BJ (cell line): ENCODE measurements around the gene SCD5. TPM values are rescaled to one million over a fixed set of nuclear protein-coding genes. Genes with fewer than 3 reads are reported as not detected.

Experiments
- CTCF ChIA-PET: fragments of 350-600 bp; formaldehyde crosslinking; extraction: SDS; loops from one replicate; lab custom pipeline; 2021; ENCODE audit warnings: antibody characterized with exemption, inconsistent platforms; lab: Yijun Ruan, JAX
- POLR2A ChIA-PET: fragments of 300-600 bp; sonication (Branson Sonifier 250); formaldehyde crosslinking; extraction: SDS; loops from one replicate; lab custom pipeline; 2021; ENCODE audit warnings: antibody characterized with exemption; lab: Charles Lee
- DNase-seq: peaks from one replicate; pipeline ENCODE4 v3.0.0-alpha.2; 2011; ENCODE audit warnings: low read depth
- H3K27me3 ChIP-seq: 2 replicates; pipeline ENCODE4 v1.6.0; 2011; ENCODE audit warnings: low read length; ENCODE audit not compliant: control insufficient read depth, insufficient read depth
- H3K36me3 ChIP-seq: 2 replicates; pipeline ENCODE4 v1.5.1; 2011; ENCODE audit warnings: low read length; ENCODE audit not compliant: control insufficient read depth, insufficient read depth
- H3K4me3 ChIP-seq: 2 replicates; pipeline ENCODE4 v1.5.1; 2011; ENCODE audit warnings: low read depth, mild to moderate bottlenecking, control low read depth, low read length
- polyA plus RNA-seq: library from polyadenylated mRNA; depleted of rRNA; stranded (reverse); fragments of >200 nt; gene quantifications from 2 replicates; pipeline ENCODE4 v1.2.3, GENCODE V29; 2011
- TF ChIP-seq, protein P1 (sequence below): IDR thresholded peaks from 2 replicates; pipeline ENCODE4 v1.5.1; 2011; ENCODE audit warnings: low read depth, mild to moderate bottlenecking, control low read depth, inconsistent platforms, low read length, moderate library complexity; ENCODE audit not compliant: insufficient read depth

The SCD5 gene
- polyA plus RNA-seq, 1 experiment, result 32.5 TPM

GRCh38 chr4:82779032-82779431 lies 19.6 kb downstream of the SCD5 start:
- no peak for DNase-seq
- H3K36me3 ChIP-seq, result no peaks in the 10 kb centered on the region
- ChIA-PET POLR2A (no interaction called here), CTCF (no interaction called here)
- H3K4me3 ChIP-seq, result no peak overlapping the region
- no peaks in the 10 kb centered on the region for H3K27me3 ChIP-seq
- TF ChIP-seq, protein P1, sequence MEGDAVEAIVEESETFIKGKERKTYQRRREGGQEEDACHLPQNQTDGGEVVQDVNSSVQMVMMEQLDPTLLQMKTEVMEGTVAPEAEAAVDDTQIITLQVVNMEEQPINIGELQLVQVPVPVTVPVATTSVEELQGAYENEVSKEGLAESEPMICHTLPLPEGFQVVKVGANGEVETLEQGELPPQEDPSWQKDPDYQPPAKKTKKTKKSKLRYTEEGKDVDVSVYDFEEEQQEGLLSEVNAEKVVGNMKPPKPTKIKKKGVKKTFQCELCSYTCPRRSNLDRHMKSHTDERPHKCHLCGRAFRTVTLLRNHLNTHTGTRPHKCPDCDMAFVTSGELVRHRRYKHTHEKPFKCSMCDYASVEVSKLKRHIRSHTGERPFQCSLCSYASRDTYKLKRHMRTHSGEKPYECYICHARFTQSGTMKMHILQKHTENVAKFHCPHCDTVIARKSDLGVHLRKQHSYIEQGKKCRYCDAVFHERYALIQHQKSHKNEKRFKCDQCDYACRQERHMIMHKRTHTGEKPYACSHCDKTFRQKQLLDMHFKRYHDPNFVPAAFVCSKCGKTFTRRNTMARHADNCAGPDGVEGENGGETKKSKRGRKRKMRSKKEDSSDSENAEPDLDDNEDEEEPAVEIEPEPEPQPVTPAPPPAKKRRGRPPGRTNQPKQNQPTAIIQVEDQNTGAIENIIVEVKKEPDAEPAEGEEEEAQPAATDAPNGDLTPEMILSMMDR, result no peak

DNA sequence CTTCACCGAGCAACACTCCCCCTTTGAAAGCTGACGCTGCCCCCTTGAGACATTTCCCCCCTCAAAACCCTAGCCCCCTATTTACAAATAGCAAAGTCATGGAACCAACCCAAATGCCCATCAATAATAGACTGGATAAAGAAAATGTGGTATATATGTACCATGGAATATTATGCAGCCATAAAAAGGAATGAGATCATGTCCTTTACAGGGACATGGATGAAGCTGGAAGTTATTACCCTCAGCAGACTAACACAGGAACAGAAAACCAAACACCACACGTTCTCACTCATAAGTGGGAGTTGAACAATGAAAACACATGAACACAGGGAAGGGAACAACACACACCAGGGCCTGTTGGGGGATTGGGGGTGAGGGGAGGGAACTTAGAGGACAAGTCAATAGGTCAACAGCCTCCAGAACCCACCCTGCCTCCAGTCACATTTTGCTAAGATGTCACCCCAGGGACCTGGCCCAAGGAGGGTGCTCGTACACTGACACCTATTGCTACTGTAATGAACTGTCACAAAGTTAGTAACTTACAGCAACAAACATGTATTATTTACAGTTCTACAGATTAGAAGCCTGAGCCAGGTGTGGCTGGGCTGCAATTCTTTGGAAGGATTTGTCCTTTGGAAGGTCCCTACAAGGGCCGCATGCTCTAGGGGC lies 20.6 kb downstream of the SCD5 start:
- Histone ChIP-seq H3K36me3 (no peaks in the 10 kb centered on the region), H3K27me3 (no peaks in the 10 kb centered on the region), H3K4me3 (no peak overlapping the region)
- ChIA-PET CTCF (interaction anchor here (0.6 to 1.4 kb wide), 2 partner anchors 9 to 11 kb away, joined by 3 read pairs; no protein-coding TSS in a partner anchor), POLR2A (no interaction called here)
- TF ChIP-seq, protein P1, result no peak
- DNase-seq, result no peak

GRCh38 chr4:82776925-82777542 lies 21.6 kb downstream of the SCD5 start:
- Histone ChIP-seq H3K27me3 (no peaks in the 10 kb centered on the region), H3K4me3 (no peak overlapping the region), H3K36me3 (no peaks in the 10 kb centered on the region)
- TF ChIP-seq, protein P1, result no peak
- DNase-seq, result no peak
- ChIA-PET POLR2A (no interaction called here), CTCF (interaction anchor here (0.6 to 1.4 kb wide), 2 partner anchors 9 to 12 kb away, joined by 3 read pairs; no protein-coding TSS in a partner anchor)

DNA sequence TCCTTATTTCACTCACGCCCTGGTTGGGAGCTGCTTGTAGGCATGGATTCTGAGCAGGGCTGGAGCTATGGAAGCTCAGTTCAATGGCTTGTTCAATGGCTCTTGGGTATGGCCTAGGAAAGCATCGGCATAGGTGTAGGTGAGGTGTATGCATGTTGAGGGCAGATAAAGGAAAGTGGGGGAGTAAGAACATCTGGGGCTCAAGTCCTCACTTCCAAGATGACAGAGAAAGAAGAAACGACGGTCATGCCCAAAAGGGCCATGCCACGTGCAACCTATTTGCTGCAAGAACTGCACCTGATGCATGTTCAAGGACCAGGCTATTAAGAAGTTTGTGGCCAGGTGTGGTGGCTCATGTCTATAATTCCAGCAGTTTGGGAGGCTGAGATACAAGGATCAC lies 23.4 kb downstream of the SCD5 start:
- POLR2A ChIA-PET, result interaction anchor here (0.5 kb wide), 1 partner anchor 52 kb away, joined by 4 read pairs; no protein-coding TSS in a partner anchor
- no peaks in the 10 kb centered on the region for H3K36me3 ChIP-seq
- CTCF ChIA-PET, result no interaction called here
- no peak overlapping the region for H3K4me3 ChIP-seq
- TF ChIP-seq, protein P1, result no peak
- no peaks in the 10 kb centered on the region for H3K27me3 ChIP-seq
- no peak for DNase-seq

DNA sequence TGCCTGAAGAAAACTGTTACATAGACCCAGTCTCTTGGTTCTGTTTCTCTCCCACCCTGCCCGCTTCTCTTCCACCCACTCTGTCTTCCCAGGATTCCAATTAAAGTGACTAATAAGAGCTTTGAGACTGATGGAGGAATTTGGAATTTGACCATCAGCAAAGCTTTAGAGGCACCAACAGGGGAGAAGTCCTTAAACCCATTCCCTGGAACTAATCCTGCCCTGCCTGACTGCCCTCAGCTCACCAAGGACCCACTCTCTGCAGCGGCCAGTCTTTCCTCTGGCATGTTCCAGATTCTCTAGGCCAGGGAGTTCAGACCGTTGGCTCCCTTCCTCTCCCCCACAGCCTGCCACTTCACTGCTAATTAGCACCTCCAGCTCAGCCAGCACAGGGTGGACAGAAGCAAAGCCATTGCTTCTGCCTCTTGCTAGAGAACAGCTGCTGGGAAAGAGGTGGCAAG lies 23.9 kb downstream of the SCD5 start:
- no peak for DNase-seq
- no peaks in the 10 kb centered on the region for H3K27me3 ChIP-seq
- H3K4me3 ChIP-seq, result no peak overlapping the region
- H3K36me3 ChIP-seq, result no peaks in the 10 kb centered on the region
- POLR2A ChIA-PET, result interaction anchor here (0.5 kb wide), 1 partner anchor 52 kb away, joined by 4 read pairs; no protein-coding TSS in a partner anchor
- TF ChIP-seq, protein P1, result no peak
- CTCF ChIA-PET, result no interaction called here
